ENCODE results near the gene SERF2.

SERF2 gene

GRCh38 chr15:43771816-43772215 lies 20.3 kb upstream of the SERF2 start:
- TF ChIP-seq ESRRG (CRISPR knock-in tag; IDR thresholded peaks at IDR 0.05) (no peak), SNAI2 (CRISPR knock-in tag; IDR thresholded peaks at IDR 0.05) (no peak), BACH2 (CRISPR knock-in tag; IDR thresholded peaks at IDR 0.05; ENCODE audit: borderline replicate concordance) (no peak), OSR1 (CRISPR knock-in tag; IDR thresholded peaks at IDR 0.05) (no peak), CSRNP3 (CRISPR knock-in tag; IDR thresholded peaks at IDR 0.05) (no peak), PPARA (CRISPR knock-in tag; IDR thresholded peaks at IDR 0.05; ENCODE audit: borderline replicate concordance) (no peak), ZNF565 (CRISPR knock-in tag; conservative IDR thresholded peaks at IDR 0.05; ENCODE audit: low read depth) (no peak), TCF4 (CRISPR knock-in tag; IDR thresholded peaks at IDR 0.05; ENCODE audit: borderline replicate concordance) (no peak), ZNF8 (CRISPR knock-in tag; IDR thresholded peaks at IDR 0.05) (no peak), ISL1 (CRISPR knock-in tag; IDR thresholded peaks at IDR 0.05) (no peak)
- ATAC-seq: no peak

- TF ChIP-seq POU6F1 (CRISPR knock-in tag; IDR thresholded peaks at IDR 0.05; ENCODE audit: borderline replicate concordance, low read depth) (no peak), ZNF8 (CRISPR knock-in tag; IDR thresholded peaks at IDR 0.05) (no peak), CSDC2 (CRISPR knock-in tag; IDR thresholded peaks at IDR 0.05) (no peak), ZFP30 (CRISPR knock-in tag; IDR thresholded peaks at IDR 0.05) (no peak), PPARA (CRISPR knock-in tag; IDR thresholded peaks at IDR 0.05; ENCODE audit: borderline replicate concordance) (no peak), ZNF70 (CRISPR knock-in tag; IDR thresholded peaks at IDR 0.05) (no peak), TSHZ2 (CRISPR knock-in tag; IDR thresholded peaks at IDR 0.05) (no peak)
- no peak for ATAC-seq
Observed at GRCh38 chr15:43772624-43773023, 19.5 kb upstream of the SERF2 start.

GRCh38 chr15:43774062-43774461 lies 18.1 kb upstream of the SERF2 start:
- ATAC-seq: no peak

More at GRCh38 chr15:43774062-43774461, 18.1 kb upstream of the SERF2 start:
- no peak for TF ChIP-seq ZC3H10 (CRISPR knock-in tag; IDR thresholded peaks at IDR 0.05)
- no peak for TF ChIP-seq ISL1 (CRISPR knock-in tag; IDR thresholded peaks at IDR 0.05)
- TF ChIP-seq CREB5 (CRISPR knock-in tag; IDR thresholded peaks at IDR 0.05; ENCODE audit: low read depth): no peak
- no peak for TF ChIP-seq TCF4 (CRISPR knock-in tag; IDR thresholded peaks at IDR 0.05; ENCODE audit: borderline replicate concordance)
- no peak for TF ChIP-seq TOX (CRISPR knock-in tag; IDR thresholded peaks at IDR 0.05; ENCODE audit: borderline replicate concordance)
- TF ChIP-seq TSHZ2 (CRISPR knock-in tag; IDR thresholded peaks at IDR 0.05): no peak
- TF ChIP-seq ZFP30 (CRISPR knock-in tag; IDR thresholded peaks at IDR 0.05): no peak
- no peak for TF ChIP-seq ZNF8 (CRISPR knock-in tag; IDR thresholded peaks at IDR 0.05)
- TF ChIP-seq RARB (CRISPR knock-in tag; IDR thresholded peaks at IDR 0.05): no peak
- no peak for TF ChIP-seq BACH2 (CRISPR knock-in tag; IDR thresholded peaks at IDR 0.05; ENCODE audit: borderline replicate concordance)
- no peak for TF ChIP-seq PPARA (CRISPR knock-in tag; IDR thresholded peaks at IDR 0.05; ENCODE audit: borderline replicate concordance)
- no peak for TF ChIP-seq CSRNP3 (CRISPR knock-in tag; IDR thresholded peaks at IDR 0.05)
- no peak for TF ChIP-seq ZFP3 (CRISPR knock-in tag; IDR thresholded peaks at IDR 0.05)
- no peak for TF ChIP-seq SNAI2 (CRISPR knock-in tag; IDR thresholded peaks at IDR 0.05)
- no peak for TF ChIP-seq ZNF70 (CRISPR knock-in tag; IDR thresholded peaks at IDR 0.05)
- TF ChIP-seq ZNF565 (CRISPR knock-in tag; conservative IDR thresholded peaks at IDR 0.05; ENCODE audit: low read depth): no peak
- TF ChIP-seq CSDC2 (CRISPR knock-in tag; IDR thresholded peaks at IDR 0.05): no peak
- no peak for TF ChIP-seq PATZ1 (CRISPR knock-in tag; IDR thresholded peaks at IDR 0.05; ENCODE audit: borderline replicate concordance)
